Measurements from ENCODE around the gene RBM33.
"Not testable (repeated sequence)": the region's sequence is repeated elsewhere in the genome, so short reads cannot be mapped to it uniquely, and the experiment has no call there.

RBM33 gene

GRCh38 chr7:155611808-155612447 lies 32.5 kb upstream of the RBM33 start:
- H3K27ac Mint-ChIP-seq (ENCODE audit: low read depth) = no peak overlapping the region
- no peak overlapping the region for H3K4me3 Mint-ChIP-seq
- no peaks in the 10 kb centered on the region for H3K36me3 Mint-ChIP-seq (ENCODE audit: insufficient read depth)
- peaks cover 42% of the 10 kb centered on the region for H3K27me3 Mint-ChIP-seq
- peaks cover 22% of the 10 kb centered on the region for H3K9me3 Mint-ChIP-seq
- no peaks in the 10 kb centered on the region for H3K4me1 Mint-ChIP-seq
- DNase-seq (ENCODE audit: low spot score in 2 of 2) (no peak), ATAC-seq (replicated peaks; ENCODE audit: extremely low read depth, poor library complexity, severe bottlenecking) (no peak)

DNA sequence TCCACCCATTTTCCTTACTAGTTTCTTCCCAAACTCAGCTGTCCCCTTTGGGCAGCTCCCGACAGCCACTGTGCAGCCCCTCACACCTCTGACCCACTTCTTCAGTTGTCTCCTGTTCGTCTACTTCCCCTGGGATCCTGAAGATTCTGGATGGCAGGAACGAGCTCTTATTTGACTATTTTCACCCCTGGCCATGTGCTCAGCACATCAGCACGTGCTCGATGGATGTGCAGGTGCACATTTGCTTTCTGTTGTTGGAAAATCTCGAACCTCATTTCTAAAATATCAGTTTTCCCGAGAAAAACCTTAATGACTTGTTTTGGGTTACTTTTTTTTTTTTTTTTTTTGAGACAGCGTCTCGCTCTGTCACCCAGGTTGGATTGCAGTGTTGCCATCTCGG lies 31.8 kb upstream of the RBM33 start:
- no peak overlapping the region for H3K4me3 Mint-ChIP-seq
- peaks cover 22% of the 10 kb centered on the region for H3K9me3 Mint-ChIP-seq
- peaks cover 42% of the 10 kb centered on the region for H3K27me3 Mint-ChIP-seq
- DNase-seq (ENCODE audit: low spot score in 2 of 2) = no peak
- no peak overlapping the region for H3K27ac Mint-ChIP-seq (ENCODE audit: low read depth)
- ATAC-seq (replicated peaks; ENCODE audit: extremely low read depth, poor library complexity, severe bottlenecking) = no peak
- no peaks in the 10 kb centered on the region for H3K36me3 Mint-ChIP-seq (ENCODE audit: insufficient read depth)
- no peaks in the 10 kb centered on the region for H3K4me1 Mint-ChIP-seq

- not testable (repeated sequence) for H3K27ac Mint-ChIP-seq (ENCODE audit: low read depth)
Measured at GRCh38 chr7:155615085-155615484, 29.4 kb upstream of the RBM33 start.

DNA sequence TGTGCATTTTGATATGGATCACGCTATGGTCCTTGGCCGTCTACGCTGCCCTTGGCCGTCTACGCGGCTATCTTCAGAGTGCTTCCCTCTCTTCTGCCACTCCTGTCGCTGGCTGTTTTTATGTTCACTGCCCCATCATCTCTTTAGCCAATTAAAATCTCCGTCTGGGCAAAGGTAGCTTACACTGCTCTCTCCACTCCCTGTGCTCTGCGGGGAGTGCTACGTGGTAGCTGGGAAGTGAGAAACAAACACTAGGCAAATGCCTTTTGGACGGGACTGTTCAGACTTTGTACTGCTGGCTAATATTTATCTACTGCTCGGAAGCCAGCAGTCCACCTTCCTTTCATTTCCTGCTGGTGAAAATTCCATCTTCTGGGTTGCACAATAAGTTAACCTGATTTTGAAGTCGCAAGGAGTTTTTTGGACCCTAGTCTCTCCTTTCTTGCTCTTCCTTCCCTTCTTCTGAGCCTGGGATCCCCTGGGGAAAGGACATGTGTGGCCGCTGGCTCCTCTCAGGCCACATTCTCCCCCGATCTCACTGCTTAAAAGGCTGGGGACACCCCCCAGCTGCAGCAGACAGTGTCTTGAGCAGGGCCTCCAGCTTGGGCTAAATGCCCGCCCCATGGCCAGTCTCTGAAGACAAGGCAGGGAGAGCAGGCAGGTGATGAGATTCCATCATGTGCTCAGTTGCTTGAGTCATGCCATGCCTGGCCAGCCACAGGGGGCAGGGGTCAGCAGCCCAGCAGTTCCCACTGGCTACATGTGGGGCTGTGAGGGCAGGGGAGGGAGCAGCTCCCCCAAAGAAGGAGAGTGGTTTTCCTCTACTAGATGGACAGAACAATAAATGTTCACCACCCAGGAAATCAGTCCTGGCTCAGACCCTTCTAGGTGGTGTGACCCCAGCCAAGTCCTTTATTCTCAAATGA lies 25.5 kb upstream of the RBM33 start:
- H3K27ac Mint-ChIP-seq (ENCODE audit: low read depth) = no peak overlapping the region
- H3K27me3 Mint-ChIP-seq = peaks cover 26% of the 10 kb centered on the region
- no peaks in the 10 kb centered on the region for H3K36me3 Mint-ChIP-seq (ENCODE audit: insufficient read depth)
- DNase-seq (ENCODE audit: low spot score in 2 of 2) (no peak), ATAC-seq (replicated peaks; ENCODE audit: extremely low read depth, poor library complexity, severe bottlenecking) (no peak)
- no peaks in the 10 kb centered on the region for H3K4me1 Mint-ChIP-seq
- no peak overlapping the region for H3K4me3 Mint-ChIP-seq
- H3K9me3 Mint-ChIP-seq = peaks cover 22% of the 10 kb centered on the region

More at GRCh38 chr7:155615085-155615484, 29.4 kb upstream of the RBM33 start:
- not testable (repeated sequence) for H3K4me1 Mint-ChIP-seq; DNase-seq (ENCODE audit: low spot score in 2 of 2); ATAC-seq (replicated peaks; ENCODE audit: extremely low read depth, poor library complexity, severe bottlenecking); H3K4me3 Mint-ChIP-seq; H3K36me3 Mint-ChIP-seq (ENCODE audit: insufficient read depth)
- Mint-ChIP-seq H3K9me3 (peaks cover 22% of the 10 kb centered on the region), H3K27me3 (peaks cover 29% of the 10 kb centered on the region)

DNA sequence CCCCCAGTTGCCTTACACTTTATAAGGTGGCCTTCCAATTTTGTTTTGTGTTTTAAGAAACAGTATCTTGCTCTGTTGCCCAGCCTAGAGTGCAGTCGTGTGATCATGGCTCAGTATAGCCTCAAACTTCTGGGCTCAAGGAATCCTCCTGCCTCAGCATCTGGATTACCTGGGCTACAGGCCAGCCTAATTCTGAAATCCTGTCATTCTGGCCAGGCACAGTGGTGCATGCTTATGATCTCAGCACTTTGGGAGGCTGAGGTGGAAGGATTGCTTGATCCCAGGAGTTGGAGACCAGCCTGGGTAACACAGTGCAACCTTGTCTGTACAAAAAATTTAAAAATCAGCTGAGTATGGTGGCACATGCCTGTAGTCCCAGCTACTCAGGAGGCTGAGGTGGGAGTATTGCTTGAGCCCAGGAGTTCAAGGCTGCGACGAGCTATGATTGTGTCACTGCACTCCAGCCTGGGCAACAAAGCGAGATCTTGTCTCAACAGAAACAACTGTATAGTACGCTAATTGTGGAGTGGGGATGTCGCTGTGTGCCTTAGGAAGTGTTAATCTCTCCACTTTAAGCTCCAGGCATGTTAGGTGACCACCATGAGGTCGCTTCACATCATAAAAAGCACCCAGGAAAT lies 24.7 kb upstream of the RBM33 start:
- Mint-ChIP-seq H3K27me3 (peaks cover 34% of the 10 kb centered on the region), H3K4me3 (no peak overlapping the region), H3K9me3 (peaks cover 22% of the 10 kb centered on the region), H3K36me3 (ENCODE audit: insufficient read depth) (no peaks in the 10 kb centered on the region), H3K27ac (ENCODE audit: low read depth) (no peak overlapping the region), H3K4me1 (no peaks in the 10 kb centered on the region)
- ATAC-seq (replicated peaks; ENCODE audit: extremely low read depth, poor library complexity, severe bottlenecking) = no peak
- no peak for DNase-seq (ENCODE audit: low spot score in 2 of 2)

- no peak overlapping the region for H3K4me3 Mint-ChIP-seq
- ATAC-seq (replicated peaks; ENCODE audit: extremely low read depth, poor library complexity, severe bottlenecking) = no peak
- peaks cover 36% of the 10 kb centered on the region for H3K27me3 Mint-ChIP-seq
Measured at GRCh38 chr7:155620497-155620896, 24.0 kb upstream of the RBM33 start.

GRCh38 chr7:155621418-155621980 lies 23.0 kb upstream of the RBM33 start:
- ATAC-seq (replicated peaks; ENCODE audit: extremely low read depth, poor library complexity, severe bottlenecking) (no peak), DNase-seq (ENCODE audit: low spot score in 2 of 2) (no peak)
- no peak overlapping the region for H3K27ac Mint-ChIP-seq (ENCODE audit: low read depth)
- no peak overlapping the region for H3K4me3 Mint-ChIP-seq
- peaks cover 36% of the 10 kb centered on the region for H3K27me3 Mint-ChIP-seq
- H3K4me1 Mint-ChIP-seq = no peaks in the 10 kb centered on the region
- H3K9me3 Mint-ChIP-seq = peaks cover 4% of the 10 kb centered on the region
- H3K36me3 Mint-ChIP-seq (ENCODE audit: insufficient read depth) = no peaks in the 10 kb centered on the region

More at GRCh38 chr7:155620497-155620896, 24.0 kb upstream of the RBM33 start:
- H3K4me1 Mint-ChIP-seq = no peaks in the 10 kb centered on the region
- H3K9me3 Mint-ChIP-seq = peaks cover 14% of the 10 kb centered on the region
- no peak overlapping the region for H3K27ac Mint-ChIP-seq (ENCODE audit: low read depth)
- DNase-seq (ENCODE audit: low spot score in 2 of 2) = no peak
- H3K36me3 Mint-ChIP-seq (ENCODE audit: insufficient read depth) = no peaks in the 10 kb centered on the region

DNA sequence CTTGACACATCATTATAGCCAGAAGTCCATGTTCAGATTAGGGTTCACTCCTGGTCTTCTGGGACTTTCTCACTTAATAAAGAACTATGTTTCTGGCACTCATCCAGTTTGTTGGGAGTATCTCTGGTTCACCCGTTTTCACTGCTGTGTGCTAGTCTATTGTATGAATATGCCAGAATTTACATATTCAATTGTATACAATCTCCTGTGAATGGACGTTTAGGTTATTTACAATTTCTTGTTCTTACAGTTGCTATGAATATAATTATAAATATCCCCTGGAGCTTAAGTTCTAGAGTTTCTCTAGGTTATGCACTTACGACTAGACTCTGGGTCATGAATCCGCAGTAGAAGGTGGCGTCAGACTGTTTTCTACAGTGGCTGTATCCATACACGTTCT lies 20.0 kb upstream of the RBM33 start:
- no peaks in the 10 kb centered on the region for H3K36me3 Mint-ChIP-seq (ENCODE audit: insufficient read depth)
- peaks cover 50% of the 10 kb centered on the region for H3K27me3 Mint-ChIP-seq
- H3K9me3 Mint-ChIP-seq = no peaks in the 10 kb centered on the region
- no peak for DNase-seq (ENCODE audit: low spot score in 2 of 2)
- H3K27ac Mint-ChIP-seq (ENCODE audit: low read depth) = no peak overlapping the region
- no peaks in the 10 kb centered on the region for H3K4me1 Mint-ChIP-seq
- ATAC-seq (replicated peaks; ENCODE audit: extremely low read depth, poor library complexity, severe bottlenecking) = no peak
- H3K4me3 Mint-ChIP-seq = no peak overlapping the region

DNA sequence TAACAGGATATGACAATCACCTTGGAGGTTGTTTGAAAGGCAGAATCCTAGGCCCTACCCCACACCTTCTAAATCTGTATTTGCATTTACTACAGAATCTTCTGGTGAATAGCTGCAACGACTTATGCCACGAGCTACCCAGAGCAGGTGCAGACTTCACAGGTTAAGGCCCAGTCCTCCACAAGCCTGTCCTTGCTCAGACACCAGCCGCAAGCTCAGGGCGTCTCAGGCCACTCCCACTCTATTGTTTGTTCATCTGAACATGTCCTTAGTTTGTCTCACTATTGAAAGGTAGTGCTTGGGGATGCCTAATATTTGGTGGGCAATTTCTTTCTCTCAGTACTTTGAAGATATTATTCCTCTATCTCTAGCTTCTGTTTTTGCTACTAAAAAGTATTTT lies 18.9 kb upstream of the RBM33 start:
- peaks cover 50% of the 10 kb centered on the region for H3K27me3 Mint-ChIP-seq
- H3K36me3 Mint-ChIP-seq (ENCODE audit: insufficient read depth) = no peaks in the 10 kb centered on the region
- H3K9me3 Mint-ChIP-seq = no peaks in the 10 kb centered on the region
- DNase-seq (ENCODE audit: low spot score in 2 of 2) (no peak), ATAC-seq (replicated peaks; ENCODE audit: extremely low read depth, poor library complexity, severe bottlenecking) (no peak)
- H3K4me1 Mint-ChIP-seq = peaks cover 6% of the 10 kb centered on the region
- H3K4me3 Mint-ChIP-seq = no peak overlapping the region
- H3K27ac Mint-ChIP-seq (ENCODE audit: low read depth) = no peak overlapping the region

GRCh38 chr7:155629171-155629570 lies 15.3 kb upstream of the RBM33 start:
- Mint-ChIP-seq H3K27ac (ENCODE audit: low read depth) (no peak overlapping the region), H3K27me3 (peaks cover 22% of the 10 kb centered on the region), H3K4me3 (no peak overlapping the region), H3K36me3 (ENCODE audit: insufficient read depth) (no peaks in the 10 kb centered on the region), H3K9me3 (no peaks in the 10 kb centered on the region), H3K4me1 (peaks cover 6% of the 10 kb centered on the region)
- DNase-seq (ENCODE audit: low spot score in 2 of 2) = no peak
- no peak for ATAC-seq (replicated peaks; ENCODE audit: extremely low read depth, poor library complexity, severe bottlenecking)

- Mint-ChIP-seq H3K27me3 (peaks cover 21% of the 10 kb centered on the region), H3K27ac (ENCODE audit: low read depth) (no peak overlapping the region), H3K4me3 (no peak overlapping the region), H3K36me3 (ENCODE audit: insufficient read depth) (no peaks in the 10 kb centered on the region), H3K4me1 (peaks cover 6% of the 10 kb centered on the region), H3K9me3 (peaks cover 6% of the 10 kb centered on the region)
- no peak for DNase-seq (ENCODE audit: low spot score in 2 of 2)
- ATAC-seq (replicated peaks; ENCODE audit: extremely low read depth, poor library complexity, severe bottlenecking) = no peak
Measured at GRCh38 chr7:155631155-155631554, 13.3 kb upstream of the RBM33 start.

DNA sequence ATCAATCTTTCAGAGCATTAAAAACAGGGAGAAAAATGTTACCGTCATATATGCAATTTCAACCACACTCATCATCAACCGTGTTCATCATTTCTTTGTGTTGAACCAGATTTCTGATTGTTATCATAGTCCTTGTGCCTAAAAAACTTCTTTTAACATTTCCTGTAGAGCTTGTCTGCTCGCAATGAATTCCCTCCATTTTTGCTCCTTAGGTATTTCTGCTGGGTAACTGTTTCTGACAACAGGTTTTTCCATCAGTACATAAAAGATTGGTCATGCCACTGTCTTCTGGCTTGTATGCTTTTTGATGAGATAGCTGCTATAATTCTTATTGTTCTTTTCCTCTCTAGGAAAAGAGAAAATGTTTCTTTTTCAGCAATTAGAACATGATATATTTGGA lies 8.6 kb upstream of the RBM33 start:
- Mint-ChIP-seq H3K27me3 (peaks cover 38% of the 10 kb centered on the region), H3K27ac (ENCODE audit: low read depth) (no peak overlapping the region), H3K36me3 (ENCODE audit: insufficient read depth) (no peaks in the 10 kb centered on the region), H3K9me3 (peaks cover 15% of the 10 kb centered on the region), H3K4me3 (no peak overlapping the region), H3K4me1 (no peaks in the 10 kb centered on the region)
- DNase-seq (ENCODE audit: low spot score in 2 of 2) (no peak), ATAC-seq (replicated peaks; ENCODE audit: extremely low read depth, poor library complexity, severe bottlenecking) (no peak)

Measured in central memory CD8-positive, alpha-beta T cell (primary cell).